Endothelial cell (in vitro differentiated cells): ENCODE measurements around the gene HSBP1. TPM values are rescaled to one million over a fixed set of nuclear protein-coding genes. Genes with fewer than 3 reads are reported as not detected.

ENCODE experiments used
- DNase-seq: peaks from one replicate; pipeline ENCODE4 v3.0.0; 2021; ENCODE audit warnings: low spot score
- H3K27ac Mint-ChIP-seq: one replicate; pipeline ENCODE4 v1.8.0; 2021; ENCODE audit warnings: mixed read lengths, inconsistent platforms; ENCODE audit not compliant: unreplicated experiment
- H3K27me3 Mint-ChIP-seq: one replicate; pipeline ENCODE4 v1.8.0; 2021; ENCODE audit warnings: mild to moderate bottlenecking, moderate library complexity, mixed read lengths, inconsistent platforms; ENCODE audit not compliant: unreplicated experiment
- H3K36me3 Mint-ChIP-seq: one replicate; pipeline ENCODE4 v1.8.0; 2021; ENCODE audit warnings: mild to moderate bottlenecking, low read depth, mixed read lengths, inconsistent platforms; ENCODE audit not compliant: unreplicated experiment
- H3K4me1 Mint-ChIP-seq: one replicate; pipeline ENCODE4 v1.8.0; 2021; ENCODE audit warnings: mild to moderate bottlenecking, mixed read lengths, inconsistent platforms; ENCODE audit not compliant: unreplicated experiment
- H3K4me3 Mint-ChIP-seq: one replicate; pipeline ENCODE4 v1.8.0; 2021; ENCODE audit warnings: mild to moderate bottlenecking, mixed read lengths, inconsistent platforms; ENCODE audit not compliant: unreplicated experiment
- H3K9me3 Mint-ChIP-seq: one replicate; pipeline ENCODE4 v1.8.0; 2021; ENCODE audit warnings: mixed read lengths, inconsistent platforms; ENCODE audit not compliant: unreplicated experiment
- CTCF ChIP-seq: fragments of 200-600 bp; sonication (generic); IDR thresholded peaks from one replicate; pipeline ENCODE4 v1.5.0; 2021; ENCODE audit warnings: antibody characterized with exemption; ENCODE audit not compliant: unreplicated experiment
- total RNA-seq: library from RNA; stranded (reverse); fragmentation: NEBNext Ultra II Directional; extraction: Animal tissue kit (Norgen Biotek cat#: 25700); gene quantifications from one replicate; pipeline ENCODE4 v1.2.1, GENCODE V29; 2021; ENCODE audit not compliant: unreplicated experiment

The HSBP1 gene
- total RNA-seq, 1 donor from 2014 or later = 215 TPM

DNA sequence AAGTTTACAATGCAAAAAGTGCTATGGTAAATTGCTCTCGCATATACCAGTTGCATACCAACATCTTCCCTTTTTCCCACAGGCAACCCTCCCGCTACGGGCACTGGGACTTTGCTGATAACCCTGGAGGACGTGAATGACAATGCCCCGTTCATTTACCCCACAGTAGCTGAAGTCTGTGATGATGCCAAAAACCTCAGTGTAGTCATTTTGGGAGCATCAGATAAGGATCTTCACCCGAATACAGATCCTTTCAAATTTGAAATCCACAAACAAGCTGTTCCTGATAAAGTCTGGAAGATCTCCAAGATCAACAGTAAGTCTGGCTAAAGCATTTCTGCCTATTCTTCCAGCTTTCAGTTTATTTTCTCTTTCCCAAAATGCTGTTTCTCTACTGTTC, 27.9 kb upstream of the HSBP1 start:
- Mint-ChIP-seq H3K27me3 (no peaks in the 10 kb centered on the region), H3K36me3 (no peaks in the 10 kb centered on the region), H3K4me1 (peaks cover 19% of the 10 kb centered on the region), H3K4me3 (no peak overlapping the region), H3K9me3 (no peaks in the 10 kb centered on the region), H3K27ac (no peak overlapping the region)
- no peak for TF ChIP-seq CTCF
- DNase-seq = no peak

DNA sequence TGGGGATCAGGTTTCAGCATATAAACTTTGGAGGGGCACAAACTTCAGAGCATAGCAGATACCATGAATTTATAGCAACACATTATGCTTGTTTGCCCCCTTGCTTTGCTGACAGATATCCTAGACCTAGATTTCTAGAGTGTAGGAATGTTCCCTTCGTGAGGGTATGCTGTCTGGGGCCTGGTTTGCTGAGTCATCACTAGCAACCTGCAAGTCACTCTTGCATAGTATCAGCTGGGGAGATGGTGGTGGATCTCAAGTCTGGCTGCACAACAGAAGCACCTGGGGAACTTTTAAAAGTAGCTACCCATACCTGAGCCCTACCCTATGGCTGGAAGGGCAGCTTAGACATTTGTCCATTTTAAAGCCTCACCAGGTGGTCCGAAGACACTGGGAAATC, 22.3 kb upstream of the HSBP1 start:
- H3K4me3 Mint-ChIP-seq = no peak overlapping the region
- H3K27me3 Mint-ChIP-seq = no peaks in the 10 kb centered on the region
- no peak for DNase-seq
- no peak overlapping the region for H3K27ac Mint-ChIP-seq
- H3K4me1 Mint-ChIP-seq = peaks cover 11% of the 10 kb centered on the region
- no peaks in the 10 kb centered on the region for H3K36me3 Mint-ChIP-seq
- H3K9me3 Mint-ChIP-seq = no peaks in the 10 kb centered on the region
- no peak for TF ChIP-seq CTCF

- Mint-ChIP-seq H3K4me1 (no peaks in the 10 kb centered on the region), H3K36me3 (peaks cover 4% of the 10 kb centered on the region), H3K27me3 (peaks cover 2% of the 10 kb centered on the region), H3K4me3 (no peak overlapping the region), H3K27ac (no peak overlapping the region), H3K9me3 (no peaks in the 10 kb centered on the region)
- no peak for DNase-seq
- TF ChIP-seq CTCF = no peak
These were observed 18.0 kb upstream of the HSBP1 start for GRCh38 chr16:83789642-83790401.

DNA sequence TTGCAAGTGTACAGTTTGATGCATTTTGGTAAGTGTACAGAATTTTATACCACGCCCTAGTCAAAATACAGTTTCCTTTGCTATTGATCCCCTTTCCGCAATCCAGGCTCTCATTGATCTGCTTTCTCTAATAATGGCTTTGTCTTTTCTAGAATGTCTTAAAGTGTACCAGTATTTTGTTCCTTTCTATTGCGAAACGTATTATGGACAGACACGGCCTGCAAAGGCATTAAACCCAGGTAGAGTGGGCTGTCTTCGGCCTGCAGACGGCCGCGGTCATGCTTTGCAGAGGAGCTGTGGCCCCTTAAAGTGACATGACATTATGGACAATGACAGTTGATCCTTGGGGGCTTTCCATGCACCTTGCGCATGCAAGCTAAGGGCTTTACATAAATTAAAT, 15.9 kb upstream of the HSBP1 start:
- Mint-ChIP-seq H3K4me3 (no peak overlapping the region), H3K4me1 (peaks cover 2% of the 10 kb centered on the region), H3K9me3 (no peaks in the 10 kb centered on the region), H3K27ac (no peak overlapping the region), H3K27me3 (peaks cover 3% of the 10 kb centered on the region), H3K36me3 (peaks cover 4% of the 10 kb centered on the region)
- DNase-seq = no peak
- TF ChIP-seq CTCF = no peak

- H3K27ac Mint-ChIP-seq = no peak overlapping the region
- no peaks in the 10 kb centered on the region for H3K9me3 Mint-ChIP-seq
- peaks cover 4% of the 10 kb centered on the region for H3K36me3 Mint-ChIP-seq
- no peak overlapping the region for H3K4me3 Mint-ChIP-seq
- DNase-seq = no peak
- no peak for TF ChIP-seq CTCF
- peaks cover 5% of the 10 kb centered on the region for H3K4me1 Mint-ChIP-seq
- peaks cover 3% of the 10 kb centered on the region for H3K27me3 Mint-ChIP-seq
These were observed 15.4 kb upstream of the HSBP1 start for GRCh38 chr16:83792391-83792790.
